ENCODE measurements around the gene RPL7A.

Gene RPL7A

GRCh38 chr9:133352635-133353340 is 4.8 kb downstream of the RPL7A start:
- H3K36me3 Mint-ChIP-seq (ENCODE audit: low read depth): peaks cover 50% of the 10 kb centered on the region
- peak overlapping the region; percentile 97 for H3K27ac Mint-ChIP-seq
- no peaks in the 10 kb centered on the region for H3K9me3 Mint-ChIP-seq
- H3K4me3 Mint-ChIP-seq: no peak overlapping the region
- H3K27me3 Mint-ChIP-seq (ENCODE audit: low read depth, poor library complexity): no peaks in the 10 kb centered on the region
- peaks cover 32% of the 10 kb centered on the region for H3K4me1 Mint-ChIP-seq
- DNase-seq: no peak
- TF ChIP-seq, protein P1, sequence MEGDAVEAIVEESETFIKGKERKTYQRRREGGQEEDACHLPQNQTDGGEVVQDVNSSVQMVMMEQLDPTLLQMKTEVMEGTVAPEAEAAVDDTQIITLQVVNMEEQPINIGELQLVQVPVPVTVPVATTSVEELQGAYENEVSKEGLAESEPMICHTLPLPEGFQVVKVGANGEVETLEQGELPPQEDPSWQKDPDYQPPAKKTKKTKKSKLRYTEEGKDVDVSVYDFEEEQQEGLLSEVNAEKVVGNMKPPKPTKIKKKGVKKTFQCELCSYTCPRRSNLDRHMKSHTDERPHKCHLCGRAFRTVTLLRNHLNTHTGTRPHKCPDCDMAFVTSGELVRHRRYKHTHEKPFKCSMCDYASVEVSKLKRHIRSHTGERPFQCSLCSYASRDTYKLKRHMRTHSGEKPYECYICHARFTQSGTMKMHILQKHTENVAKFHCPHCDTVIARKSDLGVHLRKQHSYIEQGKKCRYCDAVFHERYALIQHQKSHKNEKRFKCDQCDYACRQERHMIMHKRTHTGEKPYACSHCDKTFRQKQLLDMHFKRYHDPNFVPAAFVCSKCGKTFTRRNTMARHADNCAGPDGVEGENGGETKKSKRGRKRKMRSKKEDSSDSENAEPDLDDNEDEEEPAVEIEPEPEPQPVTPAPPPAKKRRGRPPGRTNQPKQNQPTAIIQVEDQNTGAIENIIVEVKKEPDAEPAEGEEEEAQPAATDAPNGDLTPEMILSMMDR (IDR thresholded peaks at IDR 0.05): no peak

DNA sequence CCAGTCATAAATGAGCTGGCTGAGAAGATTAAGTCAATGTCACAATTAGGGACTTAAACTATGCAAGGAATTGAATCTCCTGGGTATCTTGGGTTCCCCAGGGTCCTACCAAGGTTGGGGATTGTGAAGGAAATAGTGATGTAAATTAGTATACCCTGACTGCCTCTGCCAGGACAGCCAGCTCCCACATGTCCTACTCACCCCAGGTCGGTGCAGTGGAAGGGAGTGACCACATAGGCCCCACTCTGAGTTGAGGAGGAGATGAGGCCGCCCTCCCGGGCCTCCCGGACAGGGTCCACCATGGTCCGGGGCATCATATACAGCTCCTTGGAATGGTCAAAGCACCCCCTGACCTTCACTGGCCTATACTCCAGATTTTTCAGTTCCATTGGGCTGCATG is 5.5 kb downstream of the RPL7A start:
- Mint-ChIP-seq H3K27me3 (ENCODE audit: low read depth, poor library complexity) (no peaks in the 10 kb centered on the region), H3K36me3 (ENCODE audit: low read depth) (peaks cover 46% of the 10 kb centered on the region), H3K27ac (peak overlapping the region; percentile 97), H3K4me1 (peaks cover 38% of the 10 kb centered on the region), H3K9me3 (no peaks in the 10 kb centered on the region), H3K4me3 (no peak overlapping the region)
- DNase-seq: no peak
- TF ChIP-seq, protein P1 (IDR thresholded peaks at IDR 0.05): no peak

DNA sequence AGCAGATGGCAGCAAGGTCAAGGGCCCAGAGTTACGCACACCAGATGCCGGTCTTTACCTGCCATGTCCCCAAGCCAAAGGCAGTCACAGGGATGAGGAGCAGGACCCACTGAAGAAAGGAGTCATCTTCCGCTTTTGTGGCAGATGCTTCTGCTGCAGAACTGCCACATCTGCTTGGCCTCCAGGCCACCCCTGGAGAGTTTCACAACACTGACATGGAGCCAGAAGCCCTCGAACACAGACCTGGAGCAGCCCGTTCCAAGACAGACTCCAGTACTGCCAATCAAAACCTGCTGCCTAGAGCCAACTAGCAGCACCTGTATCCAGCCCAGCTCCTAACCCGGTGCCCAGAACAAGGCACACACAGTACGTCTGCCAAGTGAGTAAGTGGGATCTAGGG is 6.7 kb downstream of the RPL7A start:
- Mint-ChIP-seq H3K36me3 (ENCODE audit: low read depth) (peaks cover 34% of the 10 kb centered on the region), H3K27ac (no peak overlapping the region), H3K4me1 (peaks cover 30% of the 10 kb centered on the region), H3K9me3 (no peaks in the 10 kb centered on the region), H3K27me3 (ENCODE audit: low read depth, poor library complexity) (no peaks in the 10 kb centered on the region), H3K4me3 (peak overlapping the region; percentile 91)
- no peak for DNase-seq
- TF ChIP-seq, protein P1 (IDR thresholded peaks at IDR 0.05): no peak

- H3K36me3 Mint-ChIP-seq (ENCODE audit: low read depth): peaks cover 28% of the 10 kb centered on the region
- DNase-seq: no peak
- TF ChIP-seq, protein P1 (IDR thresholded peaks at IDR 0.05): no peak
- peaks cover 21% of the 10 kb centered on the region for H3K4me1 Mint-ChIP-seq
- no peaks in the 10 kb centered on the region for H3K9me3 Mint-ChIP-seq
- H3K27ac Mint-ChIP-seq: no peak overlapping the region
- H3K4me3 Mint-ChIP-seq: peak overlapping the region; percentile 91
- H3K27me3 Mint-ChIP-seq (ENCODE audit: low read depth, poor library complexity): no peaks in the 10 kb centered on the region
These were observed 7.9 kb downstream of the RPL7A start for GRCh38 chr9:133355881-133356357.

DNA sequence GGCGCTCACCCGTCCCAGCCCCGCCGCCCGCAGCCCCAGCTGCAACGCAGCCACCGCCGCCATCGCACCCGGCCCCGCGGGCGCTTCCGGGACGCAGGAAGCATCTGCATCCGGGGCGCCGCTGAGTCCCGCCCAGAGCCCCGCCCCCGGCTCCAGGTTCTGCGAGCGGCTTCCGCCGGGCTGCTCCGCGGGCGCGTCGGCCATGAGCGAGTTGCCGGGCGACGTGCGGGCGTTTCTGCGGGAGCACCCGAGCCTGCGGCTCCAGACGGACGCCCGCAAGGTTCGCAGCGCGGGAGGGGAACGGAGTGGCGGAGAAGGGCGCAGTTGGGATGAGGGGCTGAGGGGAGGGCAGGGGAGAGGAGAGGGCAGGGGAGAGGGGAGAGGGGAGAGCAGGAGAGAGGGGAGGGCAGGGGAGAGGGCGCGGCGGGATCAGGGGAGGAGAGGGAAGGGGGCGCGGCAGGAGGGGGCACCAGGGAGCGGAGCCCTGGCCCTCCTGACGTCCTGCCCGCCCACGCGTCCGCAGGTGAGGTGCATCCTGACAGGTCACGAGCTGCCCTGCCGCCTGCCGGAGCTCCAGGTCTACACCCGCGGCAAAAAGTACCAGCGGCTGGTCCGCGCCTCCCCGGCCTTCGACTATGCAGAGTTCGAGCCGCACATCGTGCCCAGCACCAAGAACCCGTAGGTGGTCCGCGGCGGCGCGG is 8.5 kb downstream of the RPL7A start, which contains the start of the genes SURF1 and SURF2:
SURF1 (minus strand) TSS at position 97 of the 701 bp plus-strand sequence; CDS start at position 63, 34 bp downstream.
SURF2 (plus strand) TSS at position 160 of the 701 bp plus-strand sequence; CDS start at position 203, 43 bp downstream.
- Mint-ChIP-seq H3K27ac (no peak within 1 kb of the TSS), H3K36me3 (ENCODE audit: low read depth) (peaks cover 28% of the 10 kb centered on the region), H3K4me1 (peaks cover 21% of the 10 kb centered on the region)

More for the DNA sequence above, 8.5 kb downstream of the RPL7A start, which contains the start of the genes SURF1 and SURF2:
- Mint-ChIP-seq H3K9me3 (no peaks in the 10 kb centered on the region), H3K4me3 (peak within 1 kb of the TSS; percentile 91), H3K27me3 (ENCODE audit: low read depth, poor library complexity) (no peaks in the 10 kb centered on the region)
- TF ChIP-seq, protein P1 (IDR thresholded peaks at IDR 0.05): no peak
- DNase-seq: peak; percentile 94

All from nephron progenitor cell (in vitro differentiated cells).